Suprapubic skin (tissue), 4 donors: ENCODE measurements around the gene ASB4. TPM values are rescaled to one million over a fixed set of nuclear protein-coding genes. Genes with fewer than 3 reads are reported as not detected.

Experiments used
- DNase-seq, 2 donors: peaks; one replicate each; pipeline ENCODE4 v3.0.0-alpha.2; 2019; ENCODE audit warnings: low spot score in 2 of 2
- H3K27ac ChIP-seq: fragments of 200-600 bp; sonication (generic); one replicate; pipeline ENCODE4 v1.5.1; 2019
- H3K27me3 ChIP-seq: fragments of 200-600 bp; sonication (generic); one replicate; pipeline ENCODE4 v1.5.1; 2019
- H3K36me3 ChIP-seq: fragments of 200-600 bp; sonication (generic); one replicate; pipeline ENCODE4 v1.5.1; 2019
- H3K4me1 ChIP-seq: fragments of 200-600 bp; sonication (generic); one replicate; pipeline ENCODE4 v1.5.1; 2019
- H3K4me3 ChIP-seq: fragments of 200-600 bp; sonication (generic); one replicate; pipeline ENCODE4 v1.5.1; 2019; ENCODE audit warnings: mild to moderate bottlenecking
- H3K9me3 ChIP-seq: fragments of 200-600 bp; sonication (generic); one replicate; pipeline ENCODE4 v1.5.1; 2019
- EP300 ChIP-seq: sonication (generic); formaldehyde crosslinking; IDR thresholded peaks from one replicate; pipeline ENCODE4 v1.6.1; 2017; ENCODE audit warnings: antibody characterized with exemption
- POLR2A ChIP-seq, 2 donors: fragments of 450-650 bp; IDR thresholded peaks; one replicate each; pipeline ENCODE4 v1.6.1; 2017; ENCODE audit warnings: antibody characterized with exemption in 2 of 2, mild to moderate bottlenecking in 2 of 2, moderate library complexity in 2 of 2
- POLR2AphosphoS5 ChIP-seq, 3 donors: sonication (generic); formaldehyde crosslinking; IDR thresholded peaks; one replicate each; pipeline ENCODE4 v1.6.1; 2017; ENCODE audit warnings: antibody characterized with exemption in 3 of 3
- WGBS: methylation state at CpG from one replicate; pipeline ENCODE4 v1.1.5; 2018; 5-methylcytosine and 5-hydroxymethylcytosine counted together
- total RNA-seq, 4 donors: library from RNA; depleted of rRNA; stranded (reverse); fragments of >200 nt; gene quantifications; one replicate each; pipeline ENCODE4 v1.1.0, GENCODE V29; 2016
- TF ChIP-seq, protein P1 (sequence below), 2 donors: fragments of 200-600 bp in 1 of 2; fragments of 450-650 bp in 1 of 2; sonication (generic) in 1 of 2; IDR thresholded peaks; one replicate each; pipeline ENCODE4 v1.5.1; 2016 to 2019; ENCODE audit warnings: antibody characterized with exemption in 2 of 2, mild to moderate bottlenecking in 1 of 2, moderate library complexity in 1 of 2

The ASB4 gene
- total RNA-seq, 4 donors from 2014 or later = 0.13 to 0.31 TPM; not detected in 2

DNA sequence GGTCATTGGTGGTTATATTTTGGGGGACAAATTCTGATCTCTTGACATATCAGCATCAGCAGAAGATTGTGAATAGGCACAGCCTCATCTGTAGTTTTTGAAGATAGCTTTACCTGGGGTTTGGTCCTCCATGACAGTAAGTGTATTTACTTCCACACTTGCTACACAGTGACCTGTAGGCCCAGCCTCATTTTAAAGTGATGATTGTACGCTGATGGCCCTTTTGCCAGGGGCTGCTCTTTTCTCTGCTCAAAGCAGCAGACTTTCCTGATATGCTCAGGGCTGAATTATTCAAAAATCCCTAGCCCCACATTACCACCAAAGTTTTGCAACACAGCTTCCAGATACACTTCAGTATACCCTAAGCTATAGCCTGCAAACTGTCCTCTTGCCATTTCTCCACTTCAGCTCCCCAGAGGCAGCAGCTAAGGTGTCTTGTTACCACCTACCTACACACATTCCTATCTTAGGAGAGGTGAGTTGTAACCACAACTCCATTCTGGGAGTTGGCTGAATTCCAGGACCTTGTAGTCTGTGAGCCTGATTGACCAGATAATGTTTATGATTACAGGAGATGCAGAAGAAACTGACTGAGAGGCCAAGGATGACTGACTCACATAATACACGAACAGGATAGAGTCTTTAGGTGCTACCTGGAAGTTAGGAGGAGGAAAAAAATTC is 6.0 kb downstream of the ASB4 start:
- DNase-seq = no peak
- Histone ChIP-seq H3K4me1 (no peaks in the 10 kb centered on the region), H3K27me3 (no peaks in the 10 kb centered on the region), H3K36me3 (no peaks in the 10 kb centered on the region), H3K27ac (no peak overlapping the region), H3K4me3 (no peak overlapping the region), H3K9me3 (no peaks in the 10 kb centered on the region)
- TF ChIP-seq, protein P1, sequence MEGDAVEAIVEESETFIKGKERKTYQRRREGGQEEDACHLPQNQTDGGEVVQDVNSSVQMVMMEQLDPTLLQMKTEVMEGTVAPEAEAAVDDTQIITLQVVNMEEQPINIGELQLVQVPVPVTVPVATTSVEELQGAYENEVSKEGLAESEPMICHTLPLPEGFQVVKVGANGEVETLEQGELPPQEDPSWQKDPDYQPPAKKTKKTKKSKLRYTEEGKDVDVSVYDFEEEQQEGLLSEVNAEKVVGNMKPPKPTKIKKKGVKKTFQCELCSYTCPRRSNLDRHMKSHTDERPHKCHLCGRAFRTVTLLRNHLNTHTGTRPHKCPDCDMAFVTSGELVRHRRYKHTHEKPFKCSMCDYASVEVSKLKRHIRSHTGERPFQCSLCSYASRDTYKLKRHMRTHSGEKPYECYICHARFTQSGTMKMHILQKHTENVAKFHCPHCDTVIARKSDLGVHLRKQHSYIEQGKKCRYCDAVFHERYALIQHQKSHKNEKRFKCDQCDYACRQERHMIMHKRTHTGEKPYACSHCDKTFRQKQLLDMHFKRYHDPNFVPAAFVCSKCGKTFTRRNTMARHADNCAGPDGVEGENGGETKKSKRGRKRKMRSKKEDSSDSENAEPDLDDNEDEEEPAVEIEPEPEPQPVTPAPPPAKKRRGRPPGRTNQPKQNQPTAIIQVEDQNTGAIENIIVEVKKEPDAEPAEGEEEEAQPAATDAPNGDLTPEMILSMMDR (IDR thresholded peaks at IDR 0.05) = no peak
- TF ChIP-seq POLR2A (IDR thresholded peaks at IDR 0.05) (no peak), POLR2AphosphoS5 (IDR thresholded peaks at IDR 0.05) (no peak), EP300 (no peak)
- 64% methylated on average over 2 of the region's 2 CpGs for WGBS

DNA sequence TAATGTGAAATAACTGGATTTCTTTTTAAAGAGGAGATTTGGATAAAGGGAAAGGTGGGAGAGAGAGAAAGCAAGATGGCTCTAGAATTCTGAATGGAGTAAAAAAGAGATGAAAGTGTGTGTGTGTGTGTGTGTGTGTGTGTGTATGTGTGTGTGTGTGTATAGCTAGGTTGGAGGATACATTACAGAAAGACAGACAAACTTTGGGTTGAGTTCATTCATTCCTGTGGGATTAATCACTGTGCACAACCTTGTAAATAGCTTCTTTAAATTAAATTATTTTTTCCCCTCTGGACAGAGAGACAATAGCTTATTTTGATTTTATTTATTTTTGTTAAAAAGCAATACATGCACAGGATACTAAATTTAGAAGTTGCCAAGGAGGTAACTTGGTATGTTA is 7.5 kb downstream of the ASB4 start:
- no peak overlapping the region for H3K27ac ChIP-seq
- no peaks in the 10 kb centered on the region for H3K4me1 ChIP-seq
- TF ChIP-seq EP300 (no peak), POLR2A (IDR thresholded peaks at IDR 0.05) (no peak), POLR2AphosphoS5 (IDR thresholded peaks at IDR 0.05) (no peak)
- TF ChIP-seq, protein P1 (IDR thresholded peaks at IDR 0.05) = no peak
- no peak for DNase-seq
- H3K27me3 ChIP-seq = no peaks in the 10 kb centered on the region
- no peaks in the 10 kb centered on the region for H3K36me3 ChIP-seq
- H3K9me3 ChIP-seq = no peaks in the 10 kb centered on the region
- H3K4me3 ChIP-seq = no peak overlapping the region

DNA sequence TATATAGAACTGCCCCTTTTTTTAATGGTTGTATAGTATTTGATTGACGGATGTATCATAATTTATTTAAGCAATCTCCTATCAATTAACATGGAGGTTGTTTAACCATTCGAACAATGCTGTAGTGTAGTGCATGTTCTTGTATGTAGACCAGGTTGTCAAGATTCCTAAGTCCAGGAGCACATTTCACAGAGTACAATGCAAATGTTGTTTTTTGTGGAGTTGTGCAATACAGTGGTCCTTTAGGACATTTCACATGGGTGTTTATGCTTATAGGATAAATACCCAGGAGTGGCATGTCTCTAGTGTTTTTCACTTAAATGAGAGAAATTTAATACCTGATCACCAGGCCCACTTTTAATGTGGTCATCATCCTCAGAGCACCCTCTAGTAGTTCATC is 8.1 kb downstream of the ASB4 start:
- Histone ChIP-seq H3K27ac (no peak overlapping the region), H3K4me3 (no peak overlapping the region), H3K9me3 (no peaks in the 10 kb centered on the region), H3K36me3 (no peaks in the 10 kb centered on the region), H3K27me3 (no peaks in the 10 kb centered on the region), H3K4me1 (no peaks in the 10 kb centered on the region)
- TF ChIP-seq POLR2A (IDR thresholded peaks at IDR 0.05) = no peak
- no peak for TF ChIP-seq EP300
- TF ChIP-seq, protein P1 (IDR thresholded peaks at IDR 0.05) = no peak
- TF ChIP-seq POLR2AphosphoS5 (IDR thresholded peaks at IDR 0.05) = no peak
- 85% methylated on average over 2 of the region's 2 CpGs for WGBS
- DNase-seq = no peak

DNA sequence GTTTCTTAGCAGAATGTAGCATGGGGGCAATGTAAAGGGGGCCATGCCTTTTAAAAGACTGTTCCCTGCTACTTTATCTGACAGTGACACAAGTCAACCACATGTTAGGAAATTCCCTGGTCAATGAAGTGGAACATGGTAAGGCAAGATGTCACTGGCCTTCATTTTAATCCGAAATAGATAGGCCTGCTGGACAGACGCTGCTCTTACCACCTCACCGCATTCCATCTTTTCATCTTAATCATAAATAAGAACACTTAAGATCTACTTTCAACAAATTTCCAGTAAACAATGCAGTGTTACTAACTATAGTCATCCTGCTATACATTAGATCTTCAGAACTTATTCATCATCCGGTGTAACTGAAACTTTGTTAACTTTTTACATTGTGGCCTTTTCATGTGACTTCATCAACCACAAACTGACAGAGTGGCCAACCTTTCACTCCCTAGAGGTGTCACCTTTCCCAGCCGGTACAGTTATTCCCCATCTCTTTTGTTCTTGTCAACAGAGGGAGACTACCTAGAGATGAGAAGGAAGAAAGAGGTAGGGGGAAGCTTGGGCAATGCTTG is 15.6 kb downstream of the ASB4 start:
- no peak for DNase-seq
- WGBS = 67% methylated on average over 5 of the region's 5 CpGs
- no peak for TF ChIP-seq EP300
- Histone ChIP-seq H3K27me3 (no peaks in the 10 kb centered on the region), H3K4me3 (no peak overlapping the region), H3K4me1 (no peaks in the 10 kb centered on the region), H3K27ac (no peak overlapping the region), H3K36me3 (no peaks in the 10 kb centered on the region), H3K9me3 (no peaks in the 10 kb centered on the region)

DNA sequence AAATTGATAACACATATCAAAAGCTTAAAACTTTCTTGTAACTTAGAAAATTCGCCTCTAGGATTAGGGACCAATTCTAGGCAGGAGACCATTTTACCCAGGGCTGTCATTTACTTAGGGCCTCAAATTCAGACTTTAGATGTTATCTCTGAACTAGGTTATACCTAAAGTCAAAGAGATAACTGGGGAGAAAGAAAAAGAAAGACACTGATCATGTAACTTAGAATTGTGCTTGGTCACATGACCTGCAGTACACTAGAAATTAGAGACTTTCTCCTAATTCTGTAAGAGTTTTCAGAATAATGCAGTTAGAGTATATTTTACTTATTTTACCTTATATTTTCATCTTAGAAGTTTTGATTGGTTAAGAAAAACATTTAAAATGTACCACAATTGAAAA is 16.7 kb downstream of the ASB4 start:
- no peak for TF ChIP-seq EP300
- TF ChIP-seq, protein P1 (IDR thresholded peaks at IDR 0.05) = no peak
- no peak for TF ChIP-seq POLR2AphosphoS5 (IDR thresholded peaks at IDR 0.05)
- no peak for TF ChIP-seq POLR2A (IDR thresholded peaks at IDR 0.05)
- Histone ChIP-seq H3K27ac (no peak overlapping the region), H3K4me1 (no peaks in the 10 kb centered on the region), H3K9me3 (no peaks in the 10 kb centered on the region), H3K27me3 (no peaks in the 10 kb centered on the region), H3K4me3 (no peak overlapping the region), H3K36me3 (no peaks in the 10 kb centered on the region)
- DNase-seq = no peak
- WGBS = 78% methylated on average over 1 of the region's 1 CpG
